GM13977 (cell line): ENCODE data around the gene AQP3.
"Not testable (repeated sequence)": the region's sequence is repeated elsewhere in the genome, so short reads cannot be mapped to it uniquely, and the experiment has no call there.

Experiments used
- DNase-seq: peaks from one replicate; pipeline ENCODE4 v3.0.0; 2012; ENCODE audit warnings: low spot score
- CTCF ChIP-seq: IDR thresholded peaks from 2 replicates; pipeline ENCODE4 v1.5.1; 2012; ENCODE audit warnings: mild to moderate bottlenecking, control low read depth; ENCODE audit not compliant: insufficient read depth; ENCODE audit errors: extremely low read depth, missing control alignments
- in situ Hi-C: fragments of 300-500 bp; cut with MboI; formaldehyde crosslinking; loops from one replicate; pipeline ENCODE4 v1.12.0; 2022; ENCODE audit warnings: low sequenced_read_pairs, low pct_unique_long_range_greater_than_20kb, mixed read lengths, inconsistent platforms; ENCODE audit not compliant: unreplicated experiment

Gene AQP3

GRCh38 chr9:33407061-33407460 is 40.3 kb downstream of the AQP3 start:
- in situ Hi-C loops, result no loop called here
- TF ChIP-seq CTCF, result no peak
- DNase-seq, result no peak

- DNase-seq, result no peak
- TF ChIP-seq CTCF, result no peak
- in situ Hi-C loops, result no loop called here
Observed at GRCh38 chr9:33404788-33405362, 42.5 kb downstream of the AQP3 start.

GRCh38 chr9:33403941-33404787 is 43.2 kb downstream of the AQP3 start:
- DNase-seq, result no peak
- TF ChIP-seq CTCF, result no peak
- in situ Hi-C loops, result no loop called here

- DNase-seq, in situ Hi-C loops: not testable (repeated sequence)
Observed at GRCh38 chr9:33402371-33402770, 45.0 kb downstream of the AQP3 start, which contains the start of gene AQP7. AQP7 (minus strand) TSS chr9:33402568; CDS start chr9:33401262, 1,306 bp downstream.

- in situ Hi-C loops, DNase-seq: not testable (repeated sequence)
Observed at GRCh38 chr9:33401809-33402208, 45.6 kb downstream of the AQP3 start.

- in situ Hi-C loops, DNase-seq: not testable (repeated sequence)
Observed at GRCh38 chr9:33399047-33399446, 48.3 kb downstream of the AQP3 start.

- DNase-seq, in situ Hi-C loops: not testable (repeated sequence)
Observed at GRCh38 chr9:33397801-33398200, 49.6 kb downstream of the AQP3 start.

- DNase-seq, in situ Hi-C loops: not testable (repeated sequence)
Observed at GRCh38 chr9:33395159-33395879, 52.1 kb downstream of the AQP3 start.

GRCh38 chr9:33393986-33394385 is 53.4 kb downstream of the AQP3 start:
- in situ Hi-C loops, DNase-seq: not testable (repeated sequence)
